ENCODE results near the gene PCCA.

DNA sequence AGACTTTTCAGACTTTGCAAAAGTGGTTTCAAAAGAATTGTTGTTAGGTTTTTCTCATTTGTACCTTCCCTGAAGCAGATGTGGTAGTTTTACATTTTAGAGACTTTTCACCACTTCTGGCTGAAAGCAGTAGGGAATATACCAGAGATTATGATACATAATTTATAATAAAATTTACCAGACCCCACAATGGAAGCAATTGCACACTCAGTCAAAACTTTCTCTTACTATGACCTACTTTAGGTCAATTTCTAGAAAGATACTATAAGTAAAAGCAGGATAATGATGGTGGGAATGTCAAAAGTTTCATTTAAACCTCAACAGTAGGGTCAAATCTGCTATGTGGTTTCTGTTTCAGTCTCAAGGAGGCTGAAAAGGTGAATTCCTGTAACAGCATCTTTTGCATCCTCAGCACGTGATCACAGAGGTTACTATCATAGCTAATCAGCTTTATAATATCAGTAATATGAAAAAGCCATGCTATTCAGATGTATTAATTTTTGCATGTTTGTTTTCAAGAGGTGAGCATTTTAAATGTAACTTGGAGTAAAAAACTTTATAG, 26.9 kb downstream of the PCCA start:
- TF ChIP-seq, protein P1, sequence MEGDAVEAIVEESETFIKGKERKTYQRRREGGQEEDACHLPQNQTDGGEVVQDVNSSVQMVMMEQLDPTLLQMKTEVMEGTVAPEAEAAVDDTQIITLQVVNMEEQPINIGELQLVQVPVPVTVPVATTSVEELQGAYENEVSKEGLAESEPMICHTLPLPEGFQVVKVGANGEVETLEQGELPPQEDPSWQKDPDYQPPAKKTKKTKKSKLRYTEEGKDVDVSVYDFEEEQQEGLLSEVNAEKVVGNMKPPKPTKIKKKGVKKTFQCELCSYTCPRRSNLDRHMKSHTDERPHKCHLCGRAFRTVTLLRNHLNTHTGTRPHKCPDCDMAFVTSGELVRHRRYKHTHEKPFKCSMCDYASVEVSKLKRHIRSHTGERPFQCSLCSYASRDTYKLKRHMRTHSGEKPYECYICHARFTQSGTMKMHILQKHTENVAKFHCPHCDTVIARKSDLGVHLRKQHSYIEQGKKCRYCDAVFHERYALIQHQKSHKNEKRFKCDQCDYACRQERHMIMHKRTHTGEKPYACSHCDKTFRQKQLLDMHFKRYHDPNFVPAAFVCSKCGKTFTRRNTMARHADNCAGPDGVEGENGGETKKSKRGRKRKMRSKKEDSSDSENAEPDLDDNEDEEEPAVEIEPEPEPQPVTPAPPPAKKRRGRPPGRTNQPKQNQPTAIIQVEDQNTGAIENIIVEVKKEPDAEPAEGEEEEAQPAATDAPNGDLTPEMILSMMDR (IDR thresholded peaks at IDR 0.05; ENCODE audit: borderline replicate concordance, extremely low read depth, low read length, poor library complexity, severe bottlenecking) = no peak
- no peak for TF ChIP-seq EZH2 (IDR thresholded peaks at IDR 0.05; ENCODE audit: borderline replicate concordance, low read depth, low read length, severe bottlenecking)

All from DND-41 (cell line).